ENCODE data around the gene XRN2. TPM values are rescaled to one million over a fixed set of nuclear protein-coding genes. Genes with fewer than 3 reads are reported as not detected.

The XRN2 gene
- total and polyA plus RNA-seq, 4 donors = 20.9 to 40.3 (median 25.2) TPM

DNA sequence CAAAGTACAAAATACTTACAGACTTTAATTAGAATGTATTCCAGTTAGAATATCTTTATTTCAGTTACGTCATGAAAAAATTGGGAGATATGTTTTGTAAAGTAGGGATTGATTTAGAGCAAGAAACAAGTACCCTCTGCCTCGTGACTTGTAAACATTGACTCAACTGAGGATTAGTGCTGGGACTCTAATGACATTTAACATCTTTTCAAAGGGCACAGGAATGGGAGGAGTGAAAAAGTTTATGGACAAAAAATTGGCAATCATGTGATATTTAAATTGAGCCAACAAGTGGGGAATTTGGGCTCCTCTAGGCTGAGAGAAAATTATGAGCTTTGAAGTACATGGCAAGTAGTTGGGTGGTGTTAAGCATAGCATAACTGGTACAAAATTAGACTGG lies 68.9 kb downstream of the XRN2 start:
- WGBS = 95% methylated on average over 2 of the region's 2 CpGs
- Histone ChIP-seq H3K36me3 (ENCODE audit: control insufficient read depth in 4 of 4, insufficient read depth in 3 of 4, low read depth in 1 of 4, low read length in 3 of 4) (peaks cover 4 to 36% (median 21%) of the 10 kb centered on the region in 4 donors), H3K27me3 (ENCODE audit: control insufficient read depth in 4 of 4, insufficient read depth in 4 of 4, low read length in 3 of 4) (no peaks in the 10 kb centered on the region), H3K9me3 (ENCODE audit: control insufficient read depth in 4 of 4, low read length in 3 of 4) (no peaks in the 10 kb centered on the region), H3K4me1 (ENCODE audit: control insufficient read depth in 4 of 4, insufficient read depth in 4 of 4, low read length in 3 of 4) (no peaks in the 10 kb centered on the region), H3K27ac (ENCODE audit: low read depth in 1 of 2, low read length in 2 of 2) (no peak overlapping the region), H3K9ac (ENCODE audit: low read depth in 1 of 2, low read length in 2 of 2) (no peak overlapping the region), H3K4me3 (ENCODE audit: low read depth in 1 of 3, low read length in 3 of 3) (no peak overlapping the region)
- DNase-seq (ENCODE audit: low spot score) = no peak
- TF ChIP-seq RAD21 (IDR thresholded peaks at IDR 0.05) = no peak
- TF ChIP-seq, protein P1, sequence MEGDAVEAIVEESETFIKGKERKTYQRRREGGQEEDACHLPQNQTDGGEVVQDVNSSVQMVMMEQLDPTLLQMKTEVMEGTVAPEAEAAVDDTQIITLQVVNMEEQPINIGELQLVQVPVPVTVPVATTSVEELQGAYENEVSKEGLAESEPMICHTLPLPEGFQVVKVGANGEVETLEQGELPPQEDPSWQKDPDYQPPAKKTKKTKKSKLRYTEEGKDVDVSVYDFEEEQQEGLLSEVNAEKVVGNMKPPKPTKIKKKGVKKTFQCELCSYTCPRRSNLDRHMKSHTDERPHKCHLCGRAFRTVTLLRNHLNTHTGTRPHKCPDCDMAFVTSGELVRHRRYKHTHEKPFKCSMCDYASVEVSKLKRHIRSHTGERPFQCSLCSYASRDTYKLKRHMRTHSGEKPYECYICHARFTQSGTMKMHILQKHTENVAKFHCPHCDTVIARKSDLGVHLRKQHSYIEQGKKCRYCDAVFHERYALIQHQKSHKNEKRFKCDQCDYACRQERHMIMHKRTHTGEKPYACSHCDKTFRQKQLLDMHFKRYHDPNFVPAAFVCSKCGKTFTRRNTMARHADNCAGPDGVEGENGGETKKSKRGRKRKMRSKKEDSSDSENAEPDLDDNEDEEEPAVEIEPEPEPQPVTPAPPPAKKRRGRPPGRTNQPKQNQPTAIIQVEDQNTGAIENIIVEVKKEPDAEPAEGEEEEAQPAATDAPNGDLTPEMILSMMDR (IDR thresholded peaks at IDR 0.05; ENCODE audit: low read depth, low read length, missing input control) = no peak
- no peak for TF ChIP-seq EGR1 (IDR thresholded peaks at IDR 0.05; ENCODE audit: low read depth in 2 of 2)
- TF ChIP-seq, protein P2, sequence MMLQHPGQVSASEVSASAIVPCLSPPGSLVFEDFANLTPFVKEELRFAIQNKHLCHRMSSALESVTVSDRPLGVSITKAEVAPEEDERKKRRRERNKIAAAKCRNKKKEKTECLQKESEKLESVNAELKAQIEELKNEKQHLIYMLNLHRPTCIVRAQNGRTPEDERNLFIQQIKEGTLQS (IDR thresholded peaks at IDR 0.05) = no peak
- TF ChIP-seq, protein P3, sequence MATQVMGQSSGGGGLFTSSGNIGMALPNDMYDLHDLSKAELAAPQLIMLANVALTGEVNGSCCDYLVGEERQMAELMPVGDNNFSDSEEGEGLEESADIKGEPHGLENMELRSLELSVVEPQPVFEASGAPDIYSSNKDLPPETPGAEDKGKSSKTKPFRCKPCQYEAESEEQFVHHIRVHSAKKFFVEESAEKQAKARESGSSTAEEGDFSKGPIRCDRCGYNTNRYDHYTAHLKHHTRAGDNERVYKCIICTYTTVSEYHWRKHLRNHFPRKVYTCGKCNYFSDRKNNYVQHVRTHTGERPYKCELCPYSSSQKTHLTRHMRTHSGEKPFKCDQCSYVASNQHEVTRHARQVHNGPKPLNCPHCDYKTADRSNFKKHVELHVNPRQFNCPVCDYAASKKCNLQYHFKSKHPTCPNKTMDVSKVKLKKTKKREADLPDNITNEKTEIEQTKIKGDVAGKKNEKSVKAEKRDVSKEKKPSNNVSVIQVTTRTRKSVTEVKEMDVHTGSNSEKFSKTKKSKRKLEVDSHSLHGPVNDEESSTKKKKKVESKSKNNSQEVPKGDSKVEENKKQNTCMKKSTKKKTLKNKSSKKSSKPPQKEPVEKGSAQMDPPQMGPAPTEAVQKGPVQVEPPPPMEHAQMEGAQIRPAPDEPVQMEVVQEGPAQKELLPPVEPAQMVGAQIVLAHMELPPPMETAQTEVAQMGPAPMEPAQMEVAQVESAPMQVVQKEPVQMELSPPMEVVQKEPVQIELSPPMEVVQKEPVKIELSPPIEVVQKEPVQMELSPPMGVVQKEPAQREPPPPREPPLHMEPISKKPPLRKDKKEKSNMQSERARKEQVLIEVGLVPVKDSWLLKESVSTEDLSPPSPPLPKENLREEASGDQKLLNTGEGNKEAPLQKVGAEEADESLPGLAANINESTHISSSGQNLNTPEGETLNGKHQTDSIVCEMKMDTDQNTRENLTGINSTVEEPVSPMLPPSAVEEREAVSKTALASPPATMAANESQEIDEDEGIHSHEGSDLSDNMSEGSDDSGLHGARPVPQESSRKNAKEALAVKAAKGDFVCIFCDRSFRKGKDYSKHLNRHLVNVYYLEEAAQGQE (IDR thresholded peaks at IDR 0.05) = no peak

DNA sequence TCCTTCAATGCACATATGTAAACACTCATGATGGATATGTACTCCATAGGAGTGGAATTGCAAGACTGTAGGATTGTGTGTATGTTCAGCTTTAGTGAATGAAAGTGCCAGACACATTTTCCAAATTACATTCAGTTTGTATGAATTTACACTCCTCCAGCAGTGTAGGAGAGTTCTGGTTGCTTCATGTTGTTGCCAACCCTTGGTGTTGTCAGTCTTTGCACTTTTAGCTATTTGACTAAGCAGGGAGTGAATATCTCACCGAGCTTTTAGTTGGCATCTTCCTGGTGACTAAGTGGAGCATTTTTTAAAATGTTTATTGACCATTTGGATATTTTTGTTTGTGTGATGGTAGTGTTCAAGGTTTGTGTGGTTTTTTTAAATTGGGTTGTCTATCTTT lies 70.3 kb downstream of the XRN2 start:
- Histone ChIP-seq H3K9ac (ENCODE audit: low read depth in 1 of 2, low read length in 2 of 2) (no peak overlapping the region), H3K36me3 (ENCODE audit: control insufficient read depth in 4 of 4, insufficient read depth in 3 of 4, low read depth in 1 of 4, low read length in 3 of 4) (peaks cover 2 to 23% (median 13%) of the 10 kb centered on the region in 4 donors), H3K9me3 (ENCODE audit: control insufficient read depth in 4 of 4, low read length in 3 of 4) (no peaks in the 10 kb centered on the region), H3K4me3 (ENCODE audit: low read depth in 1 of 3, low read length in 3 of 3) (no peak overlapping the region), H3K27me3 (ENCODE audit: control insufficient read depth in 4 of 4, insufficient read depth in 4 of 4, low read length in 3 of 4) (no peaks in the 10 kb centered on the region), H3K4me1 (ENCODE audit: control insufficient read depth in 4 of 4, insufficient read depth in 4 of 4, low read length in 3 of 4) (peaks cover 0 to 3% (median 1%) of the 10 kb centered on the region in 4 donors), H3K27ac (ENCODE audit: low read depth in 1 of 2, low read length in 2 of 2) (no peak overlapping the region)
- no peak for DNase-seq (ENCODE audit: low spot score)
- 64% methylated on average over 1 of the region's 1 CpG for WGBS
- TF ChIP-seq EGR1 (IDR thresholded peaks at IDR 0.05; ENCODE audit: low read depth in 2 of 2) = no peak
- no peak for TF ChIP-seq JUND (IDR thresholded peaks at IDR 0.05)
- TF ChIP-seq, protein P4, sequence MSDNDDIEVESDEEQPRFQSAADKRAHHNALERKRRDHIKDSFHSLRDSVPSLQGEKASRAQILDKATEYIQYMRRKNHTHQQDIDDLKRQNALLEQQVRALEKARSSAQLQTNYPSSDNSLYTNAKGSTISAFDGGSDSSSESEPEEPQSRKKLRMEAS (IDR thresholded peaks at IDR 0.05) = no peak
- TF ChIP-seq FOXA1 (IDR thresholded peaks at IDR 0.05) = no peak
- no peak for TF ChIP-seq SP1 (IDR thresholded peaks at IDR 0.05)
- no peak for TF ChIP-seq HNF4A (conservative IDR thresholded peaks at IDR 0.05)
- no peak for TF ChIP-seq HNF4G (IDR thresholded peaks at IDR 0.05)
- no peak for TF ChIP-seq ZBTB33 (IDR thresholded peaks at IDR 0.05)
- TF ChIP-seq, protein P3 (IDR thresholded peaks at IDR 0.05) = no peak
- TF ChIP-seq, protein P1 (IDR thresholded peaks at IDR 0.05; ENCODE audit: low read depth, low read length, missing input control) = no peak

Measured in liver (tissue), 9 donors.